Keratinocyte (primary cell): Measurements from ENCODE around the gene RIN3. TPM values are rescaled to one million over a fixed set of nuclear protein-coding genes. Genes with fewer than 3 reads are reported as not detected.

Source experiments
- DNase-seq: peaks from one replicate; pipeline ENCODE4 v3.0.0-alpha.2; 2011; ENCODE audit warnings: low read depth, missing footprints, low spot score
- FAIRE-seq: peaks from 2 replicates; lab custom pipeline; 2011; peaks lifted over from hg19 to GRCh38; lab: Jason Lieb, UNC
- H2AFZ ChIP-seq: 2 replicates; pipeline ENCODE4 v1.6.0; 2012; ENCODE audit warnings: low read length, control low read depth, inconsistent platforms; ENCODE audit not compliant: control insufficient read depth
- H3K27ac ChIP-seq: 2 replicates; pipeline ENCODE4 v1.5.1; 2011; ENCODE audit warnings: low read length; ENCODE audit not compliant: control insufficient read depth, insufficient read depth
- H3K27me3 ChIP-seq: 3 replicates; pipeline ENCODE4 v1.6.0; 2011; ENCODE audit warnings: low read length; ENCODE audit not compliant: control insufficient read depth, insufficient read depth; ENCODE audit errors: extremely low read depth
- H3K36me3 ChIP-seq, 2 experiments: 2 replicates in 1 of 2; 3 replicates in 1 of 2; pipeline ENCODE4 v1.5.1; 2011; ENCODE audit warnings: low read length in 2 of 2, mild to moderate bottlenecking in 1 of 2; ENCODE audit not compliant: control insufficient read depth in 2 of 2, insufficient read depth in 2 of 2; ENCODE audit errors: extremely low read depth in 1 of 2
- H3K4me1 ChIP-seq: 3 replicates; pipeline ENCODE4 v1.5.1; 2011; ENCODE audit warnings: low read length; ENCODE audit not compliant: control insufficient read depth, insufficient read depth; ENCODE audit errors: extremely low read depth
- H3K4me2 ChIP-seq: 3 replicates; pipeline ENCODE4 v1.6.0; 2011; ENCODE audit warnings: low read depth, low read length; ENCODE audit not compliant: control insufficient read depth, insufficient read depth; ENCODE audit errors: extremely low read depth
- H3K4me3 ChIP-seq, 3 experiments: fragments of 200-600 bp in 1 of 3; sonication (generic) in 1 of 3; 2 replicates in 2 of 3; 3 replicates in 1 of 3; pipeline ENCODE4 v1.5.1; 2011 to 2016; ENCODE audit warnings: low read length in 3 of 3, mild to moderate bottlenecking in 3 of 3, control low read depth in 2 of 3, inconsistent platforms in 1 of 3, low read depth in 1 of 3, mixed read lengths in 1 of 3, mixed run types in 1 of 3, moderate library complexity in 1 of 3; ENCODE audit not compliant: control insufficient read depth in 2 of 3, insufficient read depth in 2 of 3; ENCODE audit errors: extremely low read depth in 1 of 3
- H3K79me2 ChIP-seq: 2 replicates; pipeline ENCODE4 v1.6.0; 2012; ENCODE audit warnings: low read length; ENCODE audit not compliant: control insufficient read depth, insufficient read depth
- H3K9ac ChIP-seq: 3 replicates; pipeline ENCODE4 v1.6.0; 2011; ENCODE audit warnings: low read length; ENCODE audit not compliant: control insufficient read depth, insufficient read depth; ENCODE audit errors: extremely low read depth
- H3K9me1 ChIP-seq: 3 replicates; pipeline ENCODE4 v1.6.0; 2011; ENCODE audit warnings: low read length; ENCODE audit not compliant: control insufficient read depth, insufficient read depth; ENCODE audit errors: extremely low read depth
- H3K9me3 ChIP-seq: 2 replicates; pipeline ENCODE4 v1.5.1; 2012; ENCODE audit warnings: low read depth, low read length; ENCODE audit not compliant: control insufficient read depth
- H4K20me1 ChIP-seq: 3 replicates; pipeline ENCODE4 v1.6.0; 2011; ENCODE audit warnings: low read length; ENCODE audit not compliant: control insufficient read depth, insufficient read depth; ENCODE audit errors: extremely low read depth
- CTCF ChIP-seq, 3 experiments: IDR thresholded peaks in 1 of 3; conservative IDR thresholded peaks in 1 of 3; optimal IDR thresholded peaks in 1 of 3; 2 replicates in 2 of 3; 3 replicates in 1 of 3; pipeline versions ENCODE3 to v1.5.1; 2011; ENCODE audit warnings: low read length in 3 of 3, mild to moderate bottlenecking in 3 of 3, moderate library complexity in 2 of 3, control low read depth in 1 of 3, inconsistent platforms in 1 of 3; ENCODE audit not compliant: insufficient read depth in 2 of 3; ENCODE audit errors: extremely low read depth in 1 of 3
- EZH2 ChIP-seq: IDR thresholded peaks from one replicate; pipeline ENCODE4 v1.6.1; 2012; ENCODE audit warnings: inconsistent platforms, mild to moderate bottlenecking, low read length, moderate library complexity
- dilution Hi-C: fragments of 300-500 bp; cut with MboI; formaldehyde crosslinking; loops from one replicate; pipeline ENCODE4 v1.7.0; 2020; ENCODE audit warnings: low sequenced_read_pairs; ENCODE audit not compliant: extremely low pct_ligation_motif_present
- polyA plus RNA-seq, 5 experiments: library from polyadenylated mRNA; depleted of rRNA in 3 of 5; stranded (reverse) in 3 of 5; stranded (forward) in 1 of 5; unstranded in 1 of 5; fragments of >200 nt; gene quantifications; 1 replicate in 1 of 5; 2 replicates in 3 of 5; 3 replicates in 1 of 5; pipeline versions ENCODE4 v1.2.1 to v1.2.3, GENCODE V29; 2011 to 2012; ENCODE audit warnings: missing spikeins in 2 of 5, low read depth in 1 of 5, low replicate concordance in 1 of 5

Gene RIN3
- polyA plus RNA-seq, 1 donor (not counting 4 experiments of a cell fraction or from before 2014, with no cell fraction given), result 1.2 TPM

GRCh38 chr14:92702441-92702918 is 188.9 kb downstream of the RIN3 start:
- no peak overlapping the region for H3K27ac ChIP-seq
- no peaks in the 10 kb centered on the region for H3K79me2 ChIP-seq
- no peak overlapping the region for H3K4me3 ChIP-seq

GRCh38 chr14:92703516-92703915 is 189.9 kb downstream of the RIN3 start:
- FAIRE-seq (no peak), DNase-seq (no peak)
- H3K9me3 ChIP-seq, result no peaks in the 10 kb centered on the region
- no peak overlapping the region for H3K9ac ChIP-seq
- no peak for TF ChIP-seq EZH2
- TF ChIP-seq CTCF (optimal IDR thresholded peaks at IDR 0.05 in 1 of 3, IDR thresholded peaks at IDR 0.05 in 1 of 3, conservative IDR thresholded peaks at IDR 0.05 in 1 of 3; ENCODE audit: extremely low read depth in 1 of 3, insufficient read depth in 2 of 3, low read length in 3 of 3), result no peak
- no peaks in the 10 kb centered on the region for H3K4me1 ChIP-seq
- no peaks in the 10 kb centered on the region for H3K79me2 ChIP-seq
- H3K9me1 ChIP-seq, result no peaks in the 10 kb centered on the region
- dilution Hi-C loops, result no loop called here
- H3K36me3 ChIP-seq, result peaks cover 0 to 5% of the 10 kb centered on the region in 2 experiments
- no peak overlapping the region for H3K27ac ChIP-seq
- H4K20me1 ChIP-seq, result no peaks in the 10 kb centered on the region
- no peaks in the 10 kb centered on the region for H3K27me3 ChIP-seq
- H3K4me2 ChIP-seq, result no peak overlapping the region
- H3K4me3 ChIP-seq, result no peak overlapping the region
- H2AFZ ChIP-seq, result no peak overlapping the region

More at GRCh38 chr14:92702441-92702918, 188.9 kb downstream of the RIN3 start:
- DNase-seq (no peak), FAIRE-seq (no peak)
- no peaks in the 10 kb centered on the region for H3K9me1 ChIP-seq
- H4K20me1 ChIP-seq, result no peaks in the 10 kb centered on the region
- H2AFZ ChIP-seq, result no peak overlapping the region
- dilution Hi-C loops, result no loop called here
- no peak overlapping the region for H3K9ac ChIP-seq
- peaks cover 0 to 5% of the 10 kb centered on the region in 2 experiments for H3K36me3 ChIP-seq
- H3K4me2 ChIP-seq, result no peak overlapping the region
- H3K27me3 ChIP-seq, result no peaks in the 10 kb centered on the region
- no peaks in the 10 kb centered on the region for H3K9me3 ChIP-seq
- TF ChIP-seq CTCF (optimal IDR thresholded peaks at IDR 0.05 in 1 of 3, IDR thresholded peaks at IDR 0.05 in 1 of 3, conservative IDR thresholded peaks at IDR 0.05 in 1 of 3; ENCODE audit: extremely low read depth in 1 of 3, insufficient read depth in 2 of 3, low read length in 3 of 3) (no peak), EZH2 (no peak)
- no peaks in the 10 kb centered on the region for H3K4me1 ChIP-seq
